HepG2 (cell line): Measurements from ENCODE around the gene SLC38A1. TPM values are rescaled to one million over a fixed set of nuclear protein-coding genes. Genes with fewer than 3 reads are reported as not detected.

ENCODE experiments used
- CSRNP2 ChIP-seq: sonication (generic); formaldehyde crosslinking; conservative IDR thresholded peaks from 2 replicates; pipeline ENCODE4 v1.8.0; 2022; ENCODE audit warnings: low read depth, missing genetic modification reagents
- DR1 ChIP-seq: sonication (generic); formaldehyde crosslinking; IDR thresholded peaks from 2 replicates; pipeline ENCODE4 v1.8.0; 2021; ENCODE audit warnings: mild to moderate bottlenecking, missing genetic modification reagents, inconsistent platforms
- FIP1L1 ChIP-seq: fragments of 200-400 bp; formaldehyde crosslinking; IDR thresholded peaks from 2 replicates; pipeline ENCODE4 v1.6.1; 2018; ENCODE audit warnings: low read depth, mild to moderate bottlenecking, low read length, moderate library complexity, borderline replicate concordance; ENCODE audit not compliant: insufficient read depth
- GTF2F1 ChIP-seq: fragments of 150-350 bp; IDR thresholded peaks from 2 replicates; pipeline ENCODE4 v1.6.1; 2014; ENCODE audit warnings: low read length
- MBNL3 ChIP-seq: fragments of 250-450 bp; sonication (Bioruptor Pico); conservative IDR thresholded peaks from 2 replicates; pipeline ENCODE4 v1.8.0; 2022; ENCODE audit warnings: mild to moderate bottlenecking, inconsistent platforms
- NR2F2 ChIP-seq: IDR thresholded peaks from 2 replicates; pipeline ENCODE4 v1.6.1; 2012; ENCODE audit warnings: low read depth, inconsistent platforms, borderline replicate concordance
- PCBP1 ChIP-seq: fragments of 200-400 bp; formaldehyde crosslinking; IDR thresholded peaks from 2 replicates; pipeline ENCODE4 v1.6.1; 2017; ENCODE audit warnings: mild to moderate bottlenecking, low read depth, low read length, borderline replicate concordance
- POGZ ChIP-seq: sonication (generic); formaldehyde crosslinking; IDR thresholded peaks from 2 replicates; pipeline ENCODE4 v1.4.0; 2020; ENCODE audit warnings: mild to moderate bottlenecking, missing genetic modification reagents
- POLR2AphosphoS2 ChIP-seq: IDR thresholded peaks from 2 replicates; pipeline ENCODE4 v1.6.1; 2011; ENCODE audit warnings: low read depth, low read length, improper control_type of control experiment
- RXRB ChIP-seq: IDR thresholded peaks from 2 replicates; pipeline ENCODE4 v1.6.1; 2016; ENCODE audit warnings: borderline replicate concordance, missing genetic modification reagents, missing compliant biosample characterization
- SMAD1 ChIP-seq: sonication (generic); formaldehyde crosslinking; IDR thresholded peaks from 2 replicates; pipeline ENCODE4 v1.4.0; 2020; ENCODE audit warnings: missing genetic modification reagents, low read depth, mild to moderate bottlenecking, borderline replicate concordance
- TFE3 ChIP-seq: IDR thresholded peaks from 2 replicates; pipeline ENCODE4 v1.6.1; 2016
- ZBTB7B ChIP-seq: sonication (generic); formaldehyde crosslinking; IDR thresholded peaks from 2 replicates; pipeline ENCODE4 v1.4.0; 2020; ENCODE audit warnings: missing genetic modification reagents
- ZFP1 ChIP-seq: IDR thresholded peaks from 2 replicates; pipeline ENCODE4 v1.6.1; 2016
- ZNF317 ChIP-seq: sonication (generic); formaldehyde crosslinking; IDR thresholded peaks from 2 replicates; pipeline ENCODE4 v1.5.0; 2020; ENCODE audit warnings: mild to moderate bottlenecking, missing genetic modification reagents
- ZNF337 ChIP-seq: sonication (generic); formaldehyde crosslinking; IDR thresholded peaks from 2 replicates; pipeline ENCODE4 v1.5.1; 2020; ENCODE audit warnings: missing genetic modification reagents, low read depth, mild to moderate bottlenecking, borderline replicate concordance
- ZNF441 ChIP-seq: sonication (generic); formaldehyde crosslinking; IDR thresholded peaks from 2 replicates; pipeline ENCODE4 v1.7.0; 2021; ENCODE audit warnings: missing genetic modification reagents, borderline replicate concordance
- ZNF674 ChIP-seq: sonication (generic); formaldehyde crosslinking; IDR thresholded peaks from 2 replicates; pipeline ENCODE4 v1.5.0; 2020; ENCODE audit warnings: low read depth, mild to moderate bottlenecking, missing genetic modification reagents
- ZNF841 ChIP-seq: sonication (generic); formaldehyde crosslinking; IDR thresholded peaks from 2 replicates; pipeline ENCODE4 v1.8.1; 2023; ENCODE audit warnings: missing genetic modification reagents, borderline replicate concordance
- polyA plus RNA-seq, 8 experiments: library from polyadenylated mRNA; depleted of rRNA in 3 of 8; stranded (reverse) in 7 of 8; unstranded in 1 of 8; fragments of >200 nt; fragmentation: Illumina TruSeq in 4 of 8; extraction: Trizol in 4 of 8; gene quantifications; 2 replicates each; pipeline versions ENCODE4 v1.2.1 to v1.2.3, GENCODE V29; 2011 to 2016; ENCODE audit warnings: low read depth in 4 of 8, missing spikeins in 1 of 8, mixed read lengths in 1 of 8; ENCODE audit not compliant: insufficient read depth in 1 of 8
- total RNA-seq, 5 experiments: library from RNA; depleted of rRNA; stranded (reverse); fragments of >200 nt; fragmentation: Illumina TruSeq; extraction: Trizol; gene quantifications; 2 replicates each; pipeline ENCODE4 v1.2.3, GENCODE V29; 2016; ENCODE audit warnings: low read depth in 1 of 5
- TF ChIP-seq, protein P1 (sequence below): sonication (generic); formaldehyde crosslinking; conservative IDR thresholded peaks from 2 replicates; pipeline ENCODE4 v1.4.0; 2020; ENCODE audit warnings: missing genetic modification reagents
- TF ChIP-seq, protein P2 (sequence below): sonication (generic); formaldehyde crosslinking; IDR thresholded peaks from 2 replicates; pipeline ENCODE4 v1.4.0; 2020; ENCODE audit warnings: missing genetic modification reagents; ENCODE audit errors: not compliant biosample characterization
- TF ChIP-seq, protein P3 (sequence below): IDR thresholded peaks from 2 replicates; pipeline ENCODE4 v1.6.1; 2016

SLC38A1 gene
- total and polyA plus RNA-seq, 2 of the 13 experiments (the other 11 are each of a cell fraction or from before 2014, with no cell fraction given): 47.0 to 50.6 TPM

DNA sequence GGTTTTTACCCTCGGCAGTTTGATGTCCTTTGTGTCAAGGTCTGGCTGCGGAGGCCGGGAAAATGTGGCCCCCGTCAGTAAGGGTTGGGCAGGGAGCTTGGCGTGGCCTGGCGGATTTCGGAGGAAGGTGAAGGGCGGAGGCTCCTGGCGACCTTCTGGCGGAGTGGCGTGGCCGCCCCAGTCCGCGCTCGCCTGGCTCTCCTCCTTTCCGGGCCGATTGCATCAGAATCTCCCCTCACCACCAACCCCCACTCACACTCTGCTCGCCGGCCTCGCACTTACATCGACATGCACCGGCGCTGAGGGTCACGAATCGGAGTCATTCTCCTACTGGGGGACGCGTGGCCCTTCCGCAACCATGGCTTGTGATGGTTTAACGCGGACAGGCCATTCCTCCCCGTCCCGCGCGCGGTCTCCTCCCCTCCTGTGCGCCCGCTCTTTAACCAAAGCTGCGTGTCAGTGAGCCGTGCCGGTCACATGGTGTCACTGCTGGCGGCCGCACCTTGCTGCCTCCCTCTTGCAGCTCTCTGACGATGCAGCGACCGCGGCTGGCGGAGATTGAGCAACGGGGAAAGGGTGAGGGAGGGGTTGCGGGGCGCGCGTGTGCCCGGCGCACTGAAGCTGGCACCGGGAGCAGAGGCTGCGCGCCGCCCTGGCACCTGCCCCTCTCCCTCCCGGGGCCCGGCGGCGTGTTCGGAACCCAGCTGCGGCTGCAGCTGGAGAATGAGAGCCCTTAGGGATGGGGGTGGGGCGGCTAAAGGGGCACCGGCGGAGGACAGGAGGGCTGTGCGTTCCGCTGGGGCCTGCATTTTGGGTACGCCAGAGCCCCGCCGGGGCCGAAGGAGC, at the start of gene SLC38A1 (continued):
- TF ChIP-seq, protein P1, sequence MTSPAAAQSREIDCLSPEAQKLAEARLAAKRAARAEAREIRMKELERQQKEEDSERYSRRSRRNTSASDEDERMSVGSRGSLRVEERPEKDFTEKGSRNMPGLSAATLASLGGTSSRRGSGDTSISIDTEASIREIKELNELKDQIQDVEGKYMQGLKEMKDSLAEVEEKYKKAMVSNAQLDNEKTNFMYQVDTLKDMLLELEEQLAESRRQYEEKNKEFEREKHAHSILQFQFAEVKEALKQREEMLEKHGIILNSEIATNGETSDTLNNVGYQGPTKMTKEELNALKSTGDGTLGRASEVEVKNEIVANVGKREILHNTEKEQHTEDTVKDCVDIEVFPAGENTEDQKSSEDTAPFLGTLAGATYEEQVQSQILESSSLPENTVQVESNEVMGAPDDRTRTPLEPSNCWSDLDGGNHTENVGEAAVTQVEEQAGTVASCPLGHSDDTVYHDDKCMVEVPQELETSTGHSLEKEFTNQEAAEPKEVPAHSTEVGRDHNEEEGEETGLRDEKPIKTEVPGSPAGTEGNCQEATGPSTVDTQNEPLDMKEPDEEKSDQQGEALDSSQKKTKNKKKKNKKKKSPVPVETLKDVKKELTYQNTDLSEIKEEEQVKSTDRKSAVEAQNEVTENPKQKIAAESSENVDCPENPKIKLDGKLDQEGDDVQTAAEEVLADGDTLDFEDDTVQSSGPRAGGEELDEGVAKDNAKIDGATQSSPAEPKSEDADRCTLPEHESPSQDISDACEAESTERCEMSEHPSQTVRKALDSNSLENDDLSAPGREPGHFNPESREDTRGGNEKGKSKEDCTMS (CRISPR knock-in tag): no peak
- TF ChIP-seq, protein P2, sequence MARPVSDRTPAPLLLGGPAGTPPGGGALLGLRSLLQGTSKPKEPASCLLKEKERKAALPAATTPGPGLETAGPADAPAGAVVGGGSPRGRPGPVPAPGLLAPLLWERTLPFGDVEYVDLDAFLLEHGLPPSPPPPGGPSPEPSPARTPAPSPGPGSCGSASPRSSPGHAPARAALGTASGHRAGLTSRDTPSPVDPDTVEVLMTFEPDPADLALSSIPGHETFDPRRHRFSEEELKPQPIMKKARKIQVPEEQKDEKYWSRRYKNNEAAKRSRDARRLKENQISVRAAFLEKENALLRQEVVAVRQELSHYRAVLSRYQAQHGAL (CRISPR knock-in tag): peak; percentile 68
- TF ChIP-seq GTF2F1 (no peak), DR1 (CRISPR knock-in tag) (peak; percentile 71), ZBTB7B (CRISPR knock-in tag) (peak; percentile 69; the same call in 1 of the 2 replicates), POGZ (CRISPR knock-in tag) (peak; percentile 63; the same call in 1 of the 2 replicates), SMAD1 (CRISPR knock-in tag) (peak; percentile 81), TFE3 (CRISPR knock-in tag) (peak; percentile 94), RXRB (no peak; the same call in 1 of the 2 replicates), ZNF441 (CRISPR knock-in tag) (peak; percentile 94), ZNF841 (0 out of 2 replicates have a peak, but pooled peaks have one; percentile 42), CSRNP2 (CRISPR knock-in tag) (no peak), MBNL3 (CRISPR knock-in tag) (no peak), NR2F2 (peak; percentile 39; the same call in 1 of the 2 replicates), ZNF317 (CRISPR knock-in tag) (peak; percentile 80; the same call in 1 of the 2 replicates), FIP1L1 (peak; percentile 11; the same call in 1 of the 2 replicates), POLR2AphosphoS2 (no peak), ZFP1 (CRISPR knock-in tag) (0 out of 2 replicates have a peak, but pooled peaks have one; percentile 54), PCBP1 (no peak; the same call in 1 of the 2 replicates), ZNF674 (CRISPR knock-in tag) (peak; percentile 97), ZNF337 (peak; percentile 88; the same call in 1 of the 2 replicates)
- TF ChIP-seq, protein P3, sequence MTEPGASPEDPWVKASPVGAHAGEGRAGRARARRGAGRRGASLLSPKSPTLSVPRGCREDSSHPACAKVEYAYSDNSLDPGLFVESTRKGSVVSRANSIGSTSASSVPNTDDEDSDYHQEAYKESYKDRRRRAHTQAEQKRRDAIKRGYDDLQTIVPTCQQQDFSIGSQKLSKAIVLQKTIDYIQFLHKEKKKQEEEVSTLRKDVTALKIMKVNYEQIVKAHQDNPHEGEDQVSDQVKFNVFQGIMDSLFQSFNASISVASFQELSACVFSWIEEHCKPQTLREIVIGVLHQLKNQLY (CRISPR knock-in tag): peak; percentile 37; the same call in 1 of the 2 replicates
